HCT116 (cell line): Measurements from ENCODE around the gene C8A. TPM values are rescaled to one million over a fixed set of nuclear protein-coding genes. Genes with fewer than 3 reads are reported as not detected.

Experiments used
- ATAC-seq: fragments of 200-7000 bp; cut with Tn5 transposase; 2 replicates; pipeline ENCODE4 v1.9.1; 2020; ENCODE audit warnings: mild to moderate bottlenecking, moderate library complexity
- BruUV-seq: library from RNA; stranded (reverse); fragments of 400-500 nt; replicated peaks from 2 replicates; lab custom pipeline; 2021; lab: Mats Ljungman, UMichigan
- CTCF ChIA-PET: fragments of 300-600 bp; sonication (Branson Sonifier 250); formaldehyde crosslinking; loops from one replicate; lab custom pipeline; 2021; ENCODE audit warnings: antibody characterized with exemption; lab: Charles Lee
- POLR2A ChIA-PET: fragments of 300-600, 350-600 bp; sonication (Branson Sonifier 250); formaldehyde crosslinking; loops from one replicate; lab custom pipeline; 2021; ENCODE audit warnings: antibody characterized with exemption; lab: Charles Lee
- RAD21 ChIA-PET, 2 experiments: fragments of 300-600 bp; sonication (Branson Sonifier 250); formaldehyde crosslinking; loops; one replicate each; lab custom pipeline; 2023; ENCODE audit warnings: low total read pairs in 2 of 2; ENCODE audit not compliant: uncharacterized antibody in 2 of 2, unreplicated experiment in 2 of 2, low non-redundant PET in 1 of 2; lab: Charles Lee
- DNase-seq: peaks from one replicate; pipeline ENCODE4 v3.0.0-alpha.2; 2010; ENCODE audit warnings: low read depth, low spot score
- H2AFZ ChIP-seq: fragments of 200-600 bp; shearing (Covaris generic), sonication (generic); 2 replicates; pipeline ENCODE4 v1.6.1; 2017; ENCODE audit warnings: low read depth, mixed run types, mixed read lengths, antibody characterized with exemption, low read length; ENCODE audit not compliant: poor library complexity, severe bottlenecking
- H3K27ac ChIP-seq: 2 replicates; pipeline ENCODE4 v1.5.1; 2012; ENCODE audit warnings: low read depth, low read length
- H3K27me3 ChIP-seq: fragments of 200-600 bp; sonication (generic); 2 replicates; pipeline ENCODE4 v1.6.1; 2016; ENCODE audit warnings: mixed run types, low read length, mixed read lengths; ENCODE audit not compliant: insufficient read depth
- H3K36me3 ChIP-seq, 2 experiments: fragments of 200-500 bp in 1 of 2; fragments of 200-600 bp in 1 of 2; sonication (Bioruptor generic) in 1 of 2; sonication (generic) in 1 of 2; 2 replicates each; pipeline versions ENCODE4 v1.5.1 to v1.6.1; 2014 to 2016; ENCODE audit warnings: low read length in 2 of 2, inconsistent platforms in 1 of 2, mixed read lengths in 1 of 2, mixed run types in 1 of 2; ENCODE audit not compliant: insufficient read depth in 2 of 2, control insufficient read depth in 1 of 2
- H3K4me1 ChIP-seq, 2 experiments: fragments of 200-600 bp in 1 of 2; sonication (generic) in 1 of 2; 2 replicates each; pipeline versions ENCODE4 v1.5.1 to v1.6.1; 2012 to 2017; ENCODE audit warnings: low read length in 2 of 2, inconsistent platforms in 1 of 2, mild to moderate bottlenecking in 1 of 2, mixed read lengths in 1 of 2, mixed run types in 1 of 2, moderate library complexity in 1 of 2; ENCODE audit not compliant: insufficient read depth in 2 of 2, control insufficient read depth in 1 of 2
- H3K4me2 ChIP-seq: fragments of 200-600 bp; sonication (generic); 2 replicates; pipeline ENCODE4 v1.6.1; 2017; ENCODE audit warnings: mixed run types, low read length, mixed read lengths
- H3K4me3 ChIP-seq, 2 experiments: fragments of 200-600 bp in 1 of 2; sonication (generic) in 1 of 2; replicated peaks in 1 of 2; 2 replicates each; pipeline ENCODE4 v1.5.1; 2011 to 2016; ENCODE audit warnings: low read length in 2 of 2, control low read depth in 1 of 2, low read depth in 1 of 2, mild to moderate bottlenecking in 1 of 2, mixed read lengths in 1 of 2, mixed run types in 1 of 2
- H3K79me2 ChIP-seq: fragments of 200-600 bp; sonication (generic); 2 replicates; pipeline ENCODE4 v1.6.1; 2017; ENCODE audit warnings: mild to moderate bottlenecking, mixed run types, low read length, moderate library complexity, mixed read lengths; ENCODE audit not compliant: insufficient read depth
- H3K9ac ChIP-seq: fragments of 200-600 bp; sonication (generic); 2 replicates; pipeline ENCODE4 v1.6.1; 2016; ENCODE audit warnings: low read length, mixed read lengths
- H3K9me2 ChIP-seq: fragments of 200-600 bp; sonication (generic), shearing (Covaris generic); 2 replicates; pipeline ENCODE4 v1.6.1; 2017; ENCODE audit warnings: mixed run types, mild to moderate bottlenecking, moderate library complexity; ENCODE audit not compliant: insufficient read depth
- H3K9me3 ChIP-seq, 2 experiments: fragments of 200-500 bp in 1 of 2; fragments of 200-600 bp in 1 of 2; sonication (Bioruptor generic) in 1 of 2; sonication (generic) in 1 of 2; 2 replicates each; pipeline ENCODE4 v1.6.1; 2014 to 2017; ENCODE audit warnings: low read length in 2 of 2, mixed read lengths in 2 of 2, inconsistent platforms in 1 of 2, low read depth in 1 of 2, mild to moderate bottlenecking in 1 of 2, mixed run types in 1 of 2, moderate library complexity in 1 of 2; ENCODE audit not compliant: control insufficient read depth in 1 of 2, insufficient read depth in 1 of 2
- H4K20me1 ChIP-seq: fragments of 200-600 bp; sonication (generic), shearing (Covaris generic); 2 replicates; pipeline ENCODE4 v1.6.1; 2017; ENCODE audit warnings: mixed run types, mild to moderate bottlenecking, moderate library complexity; ENCODE audit not compliant: insufficient read depth
- ATF3 ChIP-seq: IDR thresholded peaks from 2 replicates; pipeline ENCODE4 v1.6.1; 2012
- CBX3 ChIP-seq: IDR thresholded peaks from 2 replicates; pipeline ENCODE4 v1.6.1; 2012; ENCODE audit warnings: low read depth
- CEBPB ChIP-seq: IDR thresholded peaks from 2 replicates; pipeline ENCODE4 v1.6.1; 2012; ENCODE audit warnings: low read depth
- EGR1 ChIP-seq: IDR thresholded peaks from 2 replicates; pipeline ENCODE4 v1.6.1; 2012; ENCODE audit warnings: low read depth
- EZH2 ChIP-seq: fragments of 200-600 bp; sonication (generic); IDR thresholded peaks from 2 replicates; pipeline ENCODE4 v1.6.1; 2017; ENCODE audit warnings: antibody characterized with exemption, mixed run types
- EZH2phosphoT487 ChIP-seq: fragments of 200-600 bp; IDR thresholded peaks from 2 replicates; pipeline ENCODE4 v1.6.1; 2018; ENCODE audit warnings: antibody characterized with exemption, borderline replicate concordance
- FOSL1 ChIP-seq: IDR thresholded peaks from 2 replicates; pipeline ENCODE4 v1.6.1; 2012; ENCODE audit warnings: low read depth
- JUND ChIP-seq: IDR thresholded peaks from 2 replicates; pipeline ENCODE4 v1.6.1; 2012
- POLR2A ChIP-seq: IDR thresholded peaks from 2 replicates; pipeline ENCODE4 v1.7.0; 2011; ENCODE audit warnings: borderline replicate concordance; ENCODE audit not compliant: insufficient read depth, insufficient read length; ENCODE audit errors: extremely low read depth
- POLR2AphosphoS5 ChIP-seq: IDR thresholded peaks from 2 replicates; pipeline ENCODE4 v1.6.1; 2011; ENCODE audit warnings: mild to moderate bottlenecking, low read depth, low read length, moderate library complexity
- RAD21 ChIP-seq: IDR thresholded peaks from 2 replicates; pipeline ENCODE4 v1.6.1; 2012; ENCODE audit warnings: low read depth, mild to moderate bottlenecking
- REST ChIP-seq: IDR thresholded peaks from 2 replicates; pipeline ENCODE4 v1.6.1; 2012; ENCODE audit warnings: low read depth
- SIN3A ChIP-seq: IDR thresholded peaks from 2 replicates; pipeline ENCODE4 v1.6.1; 2012; ENCODE audit warnings: low read depth
- SP1 ChIP-seq: IDR thresholded peaks from 2 replicates; pipeline ENCODE4 v1.6.1; 2012; ENCODE audit warnings: low read depth
- TCF7L2 ChIP-seq: IDR thresholded peaks from 2 replicates; pipeline ENCODE4 v1.7.0; 2011; ENCODE audit warnings: borderline replicate concordance, inconsistent platforms; ENCODE audit not compliant: insufficient read depth, insufficient read length; ENCODE audit errors: extremely low read depth
- YY1 ChIP-seq: IDR thresholded peaks from 2 replicates; pipeline ENCODE4 v1.6.1; 2011; ENCODE audit warnings: low read length, low read depth, moderate library complexity, mild to moderate bottlenecking; ENCODE audit not compliant: insufficient replicate concordance; ENCODE audit errors: extremely low read depth
- ZFX ChIP-seq: fragments of 450-650 bp; IDR thresholded peaks from 2 replicates; pipeline ENCODE4 v1.6.1; 2017
- ZNF274 ChIP-seq: fragments of 200-500 bp; sonication (Bioruptor generic); IDR thresholded peaks from 2 replicates; pipeline ENCODE4 v1.6.1; 2014; ENCODE audit warnings: mild to moderate bottlenecking, low read depth, low read length, inconsistent platforms
- intact Hi-C: fragments of 100-400 bp; cut with micrococcal nuclease; formaldehyde crosslinking; loops from 2 replicates; pipeline ENCODE4 v1.10.0; 2022
- total RNA-seq: library from RNA; stranded (reverse); gene quantifications from one replicate; pipeline ENCODE4 v1.2.1, GENCODE V29; 2021; ENCODE audit not compliant: unreplicated experiment
- TF ChIP-seq, protein P1 (sequence below): IDR thresholded peaks from 2 replicates; pipeline ENCODE4 v1.6.1; 2011; ENCODE audit warnings: mild to moderate bottlenecking, low read length, moderate library complexity; ENCODE audit not compliant: insufficient replicate concordance; ENCODE audit errors: extremely low read depth

The C8A gene
- total RNA-seq, 1 experiment from 2014 or later, result 0.10 TPM

GRCh38 chr1:56924116-56924515, 69.5 kb downstream of the C8A start:
- Histone ChIP-seq H3K4me2 (no peak overlapping the region), H4K20me1 (no peaks in the 10 kb centered on the region), H3K79me2 (no peaks in the 10 kb centered on the region), H2AFZ (no peak overlapping the region), H3K4me3 (no peak overlapping the region), H3K9me2 (no peaks in the 10 kb centered on the region), H3K27me3 (peaks cover 8% of the 10 kb centered on the region), H3K9me3 (no peaks in the 10 kb centered on the region), H3K27ac (no peak overlapping the region), H3K4me1 (no peaks in the 10 kb centered on the region), H3K36me3 (no peaks in the 10 kb centered on the region), H3K9ac (no peak overlapping the region)
- intact Hi-C loops, result no loop called here
- TF ChIP-seq TCF7L2, result no peak
- TF ChIP-seq RAD21, result no peak
- TF ChIP-seq, protein P1, sequence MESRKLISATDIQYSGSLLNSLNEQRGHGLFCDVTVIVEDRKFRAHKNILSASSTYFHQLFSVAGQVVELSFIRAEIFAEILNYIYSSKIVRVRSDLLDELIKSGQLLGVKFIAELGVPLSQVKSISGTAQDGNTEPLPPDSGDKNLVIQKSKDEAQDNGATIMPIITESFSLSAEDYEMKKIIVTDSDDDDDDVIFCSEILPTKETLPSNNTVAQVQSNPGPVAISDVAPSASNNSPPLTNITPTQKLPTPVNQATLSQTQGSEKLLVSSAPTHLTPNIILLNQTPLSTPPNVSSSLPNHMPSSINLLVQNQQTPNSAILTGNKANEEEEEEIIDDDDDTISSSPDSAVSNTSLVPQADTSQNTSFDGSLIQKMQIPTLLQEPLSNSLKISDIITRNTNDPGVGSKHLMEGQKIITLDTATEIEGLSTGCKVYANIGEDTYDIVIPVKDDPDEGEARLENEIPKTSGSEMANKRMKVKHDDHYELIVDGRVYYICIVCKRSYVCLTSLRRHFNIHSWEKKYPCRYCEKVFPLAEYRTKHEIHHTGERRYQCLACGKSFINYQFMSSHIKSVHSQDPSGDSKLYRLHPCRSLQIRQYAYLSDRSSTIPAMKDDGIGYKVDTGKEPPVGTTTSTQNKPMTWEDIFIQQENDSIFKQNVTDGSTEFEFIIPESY, result no peak
- no peak for TF ChIP-seq FOSL1
- TF ChIP-seq YY1, result no peak
- TF ChIP-seq ATF3, result no peak
- no peak for TF ChIP-seq CEBPB
- no peak for TF ChIP-seq JUND
- TF ChIP-seq ZNF274, result no peak
- no peak for TF ChIP-seq EGR1
- TF ChIP-seq POLR2A, result no peak
- no peak for TF ChIP-seq SIN3A
- no peak for TF ChIP-seq CBX3
- no peak for TF ChIP-seq SP1
- TF ChIP-seq EZH2, result no peak
- no peak for TF ChIP-seq POLR2AphosphoS5
- no peak for TF ChIP-seq ZFX
- no peak for TF ChIP-seq REST
- TF ChIP-seq EZH2phosphoT487, result no peak
- ATAC-seq (no peak), DNase-seq (no peak)
- CTCF ChIA-PET, result no interaction called here
- RAD21 ChIA-PET, result no interaction called here
- no TSS peak for BruUV-seq
- POLR2A ChIA-PET, result no interaction called here
